ENCODE data around the gene CEBPZ. TPM values are rescaled to one million over a fixed set of nuclear protein-coding genes. Genes with fewer than 3 reads are reported as not detected.

CEBPZ gene
- total RNA-seq, 1 experiment from 2014 or later = 47.8 TPM

- no TSS peak for BruUV-seq (replicated peaks)
- intact Hi-C loops (cut with micrococcal nuclease) = no loop called here
- H3K36me3 ChIP-seq (ENCODE audit: control insufficient read depth in 1 of 2, insufficient read depth in 2 of 2, low read length in 2 of 2) = no peaks in the 10 kb centered on the region
- ChIA-PET POLR2A (no interaction called here), RAD21 (ENCODE audit: low non-redundant PET in 1 of 2, low total read pairs in 2 of 2, uncharacterized antibody in 2 of 2, unreplicated experiment in 2 of 2) (no interaction called here), CTCF (interaction anchor here (1.4 to 1.6 kb wide), 3 partner anchors 10 to 228 kb away, joined by 3 to 4 read pairs (median 3); no protein-coding TSS in a partner anchor)
- peaks cover 7 to 13% of the 10 kb centered on the region in 2 experiments; a peak in 3 of 4 replicates for H3K9me3 ChIP-seq (ENCODE audit: control insufficient read depth in 1 of 2, insufficient read depth in 1 of 2, low read depth in 1 of 2, low read length in 2 of 2)
- no peaks in the 10 kb centered on the region for H3K79me2 ChIP-seq (ENCODE audit: insufficient read depth, low read length)
- peak overlapping the region; percentile 69 for H3K4me2 ChIP-seq (ENCODE audit: low read length)
- peaks cover 0 to 7% of the 10 kb centered on the region in 2 experiments; a peak in 3 of 4 replicates for H3K4me1 ChIP-seq (ENCODE audit: control insufficient read depth in 1 of 2, insufficient read depth in 2 of 2, low read length in 2 of 2)
- no peaks in the 10 kb centered on the region for H3K27me3 ChIP-seq (ENCODE audit: insufficient read depth, low read length)
- peak; percentile 97 for ATAC-seq
- H3K9ac ChIP-seq (ENCODE audit: low read length) = peak overlapping the region; percentile 19; the same call in 1 of the 2 replicates
- 0 out of 2 replicates have a peak overlapping the region, but pooled peaks have one; percentile 14 for H3K27ac ChIP-seq (ENCODE audit: low read depth, low read length)
- H3K9me2 ChIP-seq (ENCODE audit: insufficient read depth) = no peaks in the 10 kb centered on the region
- H4K20me1 ChIP-seq (ENCODE audit: insufficient read depth) = no peaks in the 10 kb centered on the region
- TF ChIP-seq MAX (IDR thresholded peaks at IDR 0.05) (no peak), ZFX (IDR thresholded peaks at IDR 0.05) (no peak), POLR2AphosphoS5 (IDR thresholded peaks at IDR 0.05; ENCODE audit: low read depth, low read length) (no peak), ATF3 (IDR thresholded peaks at IDR 0.05) (no peak), CBX3 (IDR thresholded peaks at IDR 0.05; ENCODE audit: low read depth) (peak; percentile 55; the same call in 1 of the 2 replicates), TCF7L2 (IDR thresholded peaks at IDR 0.05; ENCODE audit: borderline replicate concordance, extremely low read depth, insufficient read depth, insufficient read length) (no peak), CTCF (IDR thresholded peaks at IDR 0.05 in 2 of 3, conservative IDR thresholded peaks at IDR 0.05 in 1 of 3; ENCODE audit: borderline replicate concordance in 1 of 3, insufficient read depth in 1 of 3, low read depth in 2 of 3, low read length in 2 of 3) (peak; percentile 47 to 77 (median 74); a peak in 5 of 6 replicates), ZNF274 (IDR thresholded peaks at IDR 0.05; ENCODE audit: low read depth, low read length) (no peak), EZH2phosphoT487 (IDR thresholded peaks at IDR 0.05; ENCODE audit: borderline replicate concordance) (no peak), RAD21 (IDR thresholded peaks at IDR 0.05; ENCODE audit: low read depth) (peak; percentile 83), CEBPB (IDR thresholded peaks at IDR 0.05; ENCODE audit: low read depth) (peak; percentile 85), SP1 (IDR thresholded peaks at IDR 0.05; ENCODE audit: low read depth) (no peak), ZBTB33 (IDR thresholded peaks at IDR 0.05; ENCODE audit: extremely low read depth, insufficient replicate concordance, low read length) (no peak)
- H2AFZ ChIP-seq (ENCODE audit: low read depth, low read length, poor library complexity, severe bottlenecking) = peak overlapping the region; percentile 98
- peak overlapping the region; percentile 22 to 42 for H3K4me3 ChIP-seq (replicated peaks in 1 of 2; ENCODE audit: low read depth in 1 of 2, low read length in 2 of 2)
- DNase-seq (ENCODE audit: low read depth, low spot score) = peak; percentile 42
These were observed 63.0 kb downstream of the CEBPZ start for GRCh38 chr2:37168217-37168981.
